ENCODE results near the gene C9orf152. TPM values are rescaled to one million over a fixed set of nuclear protein-coding genes. Genes with fewer than 3 reads are reported as not detected.

Gene C9orf152
- total and polyA plus RNA-seq, 9 of the 15 experiments (the other 6 are each of a cell fraction or from before 2014, with no cell fraction given), result not detected

DNA sequence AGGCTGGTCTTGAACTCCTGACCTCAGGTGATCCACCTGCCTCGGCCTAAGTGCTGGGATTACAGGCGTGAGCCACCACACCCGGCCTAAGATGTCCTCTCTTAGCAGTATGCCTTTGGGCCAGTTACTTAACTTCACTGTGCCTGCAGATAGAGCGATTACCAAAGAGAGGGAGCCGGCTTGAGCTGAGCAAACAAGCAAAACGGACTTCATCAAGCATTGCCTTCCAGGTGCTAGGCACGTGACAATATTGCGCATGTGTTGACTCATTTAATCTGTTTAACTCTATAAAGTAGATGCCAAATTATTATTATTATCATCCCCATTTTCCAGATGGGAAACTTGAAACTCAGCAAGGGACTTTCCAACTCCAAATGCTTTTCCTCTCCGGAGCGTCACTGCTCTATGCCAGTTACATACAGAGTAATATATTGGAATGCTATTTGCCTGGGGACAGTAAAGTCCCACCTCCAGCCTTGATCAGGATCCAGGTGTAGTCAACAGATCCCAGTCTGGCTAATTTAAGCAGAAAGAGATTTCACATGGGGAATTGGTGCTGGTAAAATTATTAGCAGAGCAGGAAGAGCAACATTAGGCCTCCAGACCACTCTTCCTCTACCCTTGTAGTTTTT, 5.6 kb upstream of the C9orf152 start:
- Histone ChIP-seq H3K4me1 (replicated peaks in 1 of 2; ENCODE audit: control insufficient read depth in 2 of 2, insufficient read depth in 2 of 2, low read length in 2 of 2) (no peaks in the 10 kb centered on the region; a peak in 1 of 5 replicates), H4K20me1 (replicated peaks; ENCODE audit: control insufficient read depth, insufficient read depth, low read length) (no peaks in the 10 kb centered on the region), H3K4me3 (no peak overlapping the region), H2AFZ (ENCODE audit: low read depth, low read length) (no peak overlapping the region), H3K27me3 (ENCODE audit: control insufficient read depth in 2 of 2, insufficient read depth in 2 of 2, low read length in 2 of 2) (peaks cover 0 to 10% of the 10 kb centered on the region in 2 experiments; a peak in 2 of 5 replicates), H3K9me3 (replicated peaks; ENCODE audit: control insufficient read depth, insufficient read depth, low read depth, low read length) (no peaks in the 10 kb centered on the region), H3K79me2 (ENCODE audit: control insufficient read depth, insufficient read depth, low read length) (no peaks in the 10 kb centered on the region), H3K27ac (ENCODE audit: extremely low read depth, low read depth, low read length) (no peak overlapping the region), H3K36me3 (ENCODE audit: control insufficient read depth, insufficient read depth, low read length) (no peaks in the 10 kb centered on the region), H3K4me2 (ENCODE audit: insufficient read depth, low read length) (no peak overlapping the region), H3K9me1 (ENCODE audit: control insufficient read depth, insufficient read depth, low read length) (no peaks in the 10 kb centered on the region), H3K9ac (ENCODE audit: insufficient read depth in 1 of 2, low read depth in 2 of 2, low read length in 2 of 2) (no peak overlapping the region)
- intact Hi-C loops (cut with micrococcal nuclease), result loop anchor here (10.0 kb wide), 1 partner anchor 411 kb away; no protein-coding TSS in a partner anchor
- TF ChIP-seq U2AF2 (optimal IDR thresholded peaks at IDR 0.05; ENCODE audit: low read depth, low read length) (no peak), DACH1 (IDR thresholded peaks at IDR 0.05; ENCODE audit: partially characterized antibody) (no peak), TAF7 (tag; IDR thresholded peaks at IDR 0.05) (no peak), ZNF324 (CRISPR knock-in tag; IDR thresholded peaks at IDR 0.05) (no peak), TRIM25 (IDR thresholded peaks at IDR 0.05; ENCODE audit: borderline replicate concordance) (no peak), SRSF1 (IDR thresholded peaks at IDR 0.05; ENCODE audit: low read depth, low read length) (no peak), BDP1 (IDR thresholded peaks at IDR 0.05; ENCODE audit: insufficient read depth, insufficient read length) (no peak), RBBP5 (IDR thresholded peaks at IDR 0.05; ENCODE audit: borderline replicate concordance, insufficient read depth, low read length, poor library complexity, severe bottlenecking) (no peak), ZNF57 (CRISPR knock-in tag; IDR thresholded peaks at IDR 0.05) (no peak), NFE2 (IDR thresholded peaks at IDR 0.05; ENCODE audit: low read depth) (no peak), MCM2 (IDR thresholded peaks at IDR 0.05; ENCODE audit: low read depth) (no peak), ETV5 (CRISPR knock-in tag; IDR thresholded peaks at IDR 0.05; ENCODE audit: low read depth) (no peak), SIRT6 (IDR thresholded peaks at IDR 0.05; ENCODE audit: low read depth, low read length) (no peak), RB1 (IDR thresholded peaks at IDR 0.05; ENCODE audit: low read depth) (no peak)
- TF ChIP-seq, protein P1, sequence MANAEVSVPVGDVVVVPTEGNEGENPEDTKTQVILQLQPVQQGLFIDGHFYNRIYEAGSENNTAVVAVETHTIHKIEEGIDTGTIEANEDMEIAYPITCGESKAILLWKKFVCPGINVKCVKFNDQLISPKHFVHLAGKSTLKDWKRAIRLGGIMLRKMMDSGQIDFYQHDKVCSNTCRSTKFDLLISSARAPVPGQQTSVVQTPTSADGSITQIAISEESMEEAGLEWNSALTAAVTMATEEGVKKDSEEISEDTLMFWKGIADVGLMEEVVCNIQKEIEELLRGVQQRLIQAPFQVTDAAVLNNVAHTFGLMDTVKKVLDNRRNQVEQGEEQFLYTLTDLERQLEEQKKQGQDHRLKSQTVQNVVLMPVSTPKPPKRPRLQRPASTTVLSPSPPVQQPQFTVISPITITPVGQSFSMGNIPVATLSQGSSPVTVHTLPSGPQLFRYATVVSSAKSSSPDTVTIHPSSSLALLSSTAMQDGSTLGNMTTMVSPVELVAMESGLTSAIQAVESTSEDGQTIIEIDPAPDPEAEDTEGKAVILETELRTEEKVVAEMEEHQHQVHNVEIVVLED (CRISPR knock-in tag; IDR thresholded peaks at IDR 0.05), result no peak
- in situ Hi-C loops (cut with MboI), result no loop called here
- 0% methylated on average over 10 of the region's 10 CpGs for WGBS (ENCODE audit: insufficient coverage, low coverage, missing lambda C conversion rate)
- POLR2A ChIA-PET, result interaction anchor here (0.9 kb wide), 1 partner anchor 28 kb away, joined by 4 read pairs; no protein-coding TSS in a partner anchor
- DNase-seq (ENCODE audit: extremely low read depth in 1 of 4, low spot score in 3 of 4) (no peak), ATAC-seq (no peak), FAIRE-seq (no peak)
- CTCF ChIA-PET (ENCODE audit: low intra/inter-chr PET ratio), result no interaction called here
- BruUV-seq (replicated peaks), result no TSS peak

Data from K562 (cell line).